AG04450 (cell line): ENCODE data around the gene PARD3B. TPM values are rescaled to one million over a fixed set of nuclear protein-coding genes. Genes with fewer than 3 reads are reported as not detected.

Experiments used
- CTCF ChIA-PET: fragments of 300-600, 350-600 bp; formaldehyde crosslinking; extraction: SDS; loops from one replicate; lab custom pipeline; 2022; ENCODE audit warnings: antibody characterized with exemption, inconsistent platforms; lab: Charles Lee
- POLR2A ChIA-PET: fragments of 350-600 bp; formaldehyde crosslinking; extraction: SDS; loops from one replicate; lab custom pipeline; 2021; ENCODE audit warnings: antibody characterized with exemption, inconsistent platforms; lab: Yijun Ruan, JAX
- DNase-seq: peaks from one replicate; pipeline ENCODE4 v3.0.0-alpha.2; 2011; ENCODE audit warnings: low read depth, low spot score
- H3K27ac ChIP-seq: one replicate; pipeline ENCODE4 v1.5.1; 2012; ENCODE audit warnings: low read depth, low read length, control low read depth
- H3K27me3 ChIP-seq: one replicate; pipeline ENCODE4 v1.6.0; 2012; ENCODE audit warnings: low read length; ENCODE audit not compliant: control insufficient read depth, insufficient read depth
- H3K4me3 ChIP-seq: 2 replicates; pipeline ENCODE4 v1.5.1; 2011; ENCODE audit warnings: mild to moderate bottlenecking, low read depth, low read length, control low read depth
- H3K9me3 ChIP-seq: 2 replicates; pipeline ENCODE4 v1.5.1; 2012; ENCODE audit warnings: low read length; ENCODE audit not compliant: control insufficient read depth, insufficient read depth
- polyA plus RNA-seq: library from polyadenylated mRNA; depleted of rRNA; stranded (reverse); fragments of >200 nt; gene quantifications from 2 replicates; pipeline ENCODE4 v1.2.3, GENCODE V29; 2011
- TF ChIP-seq, protein P1 (sequence below): IDR thresholded peaks from 2 replicates; pipeline ENCODE4 v1.5.1; 2011; ENCODE audit warnings: low read depth, low read length, control low read depth, inconsistent platforms

The PARD3B gene
- polyA plus RNA-seq, 1 experiment = 8.5 TPM

DNA sequence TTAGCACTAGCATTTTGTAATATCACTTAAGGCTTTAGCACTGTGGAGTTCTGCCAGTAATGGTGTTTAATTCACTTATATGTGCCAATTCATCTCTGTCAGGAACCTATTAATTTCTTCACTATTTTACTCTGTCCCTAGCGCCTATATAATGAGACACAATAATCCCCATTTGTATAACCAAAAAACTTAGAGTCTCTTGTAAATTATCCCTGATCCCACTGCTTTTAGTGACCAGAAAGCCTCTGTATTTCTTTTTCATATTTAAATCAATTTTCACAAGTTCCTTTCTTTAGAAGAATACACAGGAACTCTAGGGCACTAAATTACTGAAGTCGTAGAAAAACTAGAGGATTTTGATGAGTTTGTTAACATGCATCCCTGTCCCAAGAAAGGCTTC is 894.3 kb downstream of the PARD3B start:
- TF ChIP-seq, protein P1, sequence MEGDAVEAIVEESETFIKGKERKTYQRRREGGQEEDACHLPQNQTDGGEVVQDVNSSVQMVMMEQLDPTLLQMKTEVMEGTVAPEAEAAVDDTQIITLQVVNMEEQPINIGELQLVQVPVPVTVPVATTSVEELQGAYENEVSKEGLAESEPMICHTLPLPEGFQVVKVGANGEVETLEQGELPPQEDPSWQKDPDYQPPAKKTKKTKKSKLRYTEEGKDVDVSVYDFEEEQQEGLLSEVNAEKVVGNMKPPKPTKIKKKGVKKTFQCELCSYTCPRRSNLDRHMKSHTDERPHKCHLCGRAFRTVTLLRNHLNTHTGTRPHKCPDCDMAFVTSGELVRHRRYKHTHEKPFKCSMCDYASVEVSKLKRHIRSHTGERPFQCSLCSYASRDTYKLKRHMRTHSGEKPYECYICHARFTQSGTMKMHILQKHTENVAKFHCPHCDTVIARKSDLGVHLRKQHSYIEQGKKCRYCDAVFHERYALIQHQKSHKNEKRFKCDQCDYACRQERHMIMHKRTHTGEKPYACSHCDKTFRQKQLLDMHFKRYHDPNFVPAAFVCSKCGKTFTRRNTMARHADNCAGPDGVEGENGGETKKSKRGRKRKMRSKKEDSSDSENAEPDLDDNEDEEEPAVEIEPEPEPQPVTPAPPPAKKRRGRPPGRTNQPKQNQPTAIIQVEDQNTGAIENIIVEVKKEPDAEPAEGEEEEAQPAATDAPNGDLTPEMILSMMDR = no peak
- ChIA-PET CTCF (no interaction called here), POLR2A (no interaction called here)
- Histone ChIP-seq H3K4me3 (no peak overlapping the region), H3K27me3 (no peaks in the 10 kb centered on the region), H3K9me3 (peaks cover 2% of the 10 kb centered on the region; the same call in 1 of the 2 replicates), H3K27ac (no peak overlapping the region)
- DNase-seq = no peak

DNA sequence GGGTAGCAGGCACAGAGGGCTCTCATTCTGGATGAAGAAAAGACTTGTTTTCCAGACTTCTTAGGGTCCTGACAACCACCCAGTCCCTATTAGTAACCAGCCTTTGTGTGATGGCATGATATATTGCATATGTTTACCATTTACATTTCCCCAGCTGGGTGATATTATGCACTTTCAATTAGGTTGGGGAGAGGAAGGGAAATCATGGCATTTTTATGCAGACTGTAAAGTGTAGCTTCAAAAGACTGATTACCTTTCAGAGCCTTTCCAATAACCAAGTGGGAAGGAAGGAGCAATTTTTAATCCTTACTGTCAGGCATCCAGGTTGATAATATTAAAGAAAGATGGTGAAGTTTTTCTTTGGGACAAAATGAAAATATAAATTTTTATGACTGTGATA is 896.2 kb downstream of the PARD3B start:
- H3K9me3 ChIP-seq = peaks cover 2% of the 10 kb centered on the region; the same call in 1 of the 2 replicates
- TF ChIP-seq, protein P1 = no peak
- H3K27me3 ChIP-seq = no peaks in the 10 kb centered on the region
- DNase-seq = no peak
- H3K27ac ChIP-seq = no peak overlapping the region
- CTCF ChIA-PET = no interaction called here
- POLR2A ChIA-PET = no interaction called here
- H3K4me3 ChIP-seq = no peak overlapping the region

DNA sequence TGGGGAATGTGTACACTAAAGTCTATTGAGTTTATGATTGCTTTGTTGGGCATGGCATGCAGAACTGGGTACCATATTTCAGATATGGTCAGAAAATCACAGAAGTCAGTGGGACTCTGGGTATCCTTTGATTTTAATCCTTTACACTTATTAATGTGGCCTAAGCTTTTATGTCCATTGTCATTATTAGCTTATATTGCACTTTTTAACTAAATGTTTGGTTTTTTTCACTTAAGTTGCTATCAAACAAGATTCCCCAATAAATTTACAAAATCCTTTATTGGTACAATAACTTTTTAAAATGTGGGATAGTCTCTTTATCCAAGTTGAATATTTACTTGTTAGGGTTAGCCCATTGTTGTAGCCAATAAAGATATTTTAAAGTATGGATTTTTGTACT is 902.9 kb downstream of the PARD3B start:
- Histone ChIP-seq H3K27me3 (no peaks in the 10 kb centered on the region), H3K4me3 (no peak overlapping the region), H3K9me3 (peaks cover 2% of the 10 kb centered on the region; the same call in 1 of the 2 replicates), H3K27ac (no peak overlapping the region)
- CTCF ChIA-PET = interaction anchor here (0.7 kb wide), 1 partner anchor 721 kb away, joined by 3 read pairs; no protein-coding TSS in a partner anchor
- POLR2A ChIA-PET = no interaction called here
- DNase-seq = no peak
- TF ChIP-seq, protein P1 = no peak

DNA sequence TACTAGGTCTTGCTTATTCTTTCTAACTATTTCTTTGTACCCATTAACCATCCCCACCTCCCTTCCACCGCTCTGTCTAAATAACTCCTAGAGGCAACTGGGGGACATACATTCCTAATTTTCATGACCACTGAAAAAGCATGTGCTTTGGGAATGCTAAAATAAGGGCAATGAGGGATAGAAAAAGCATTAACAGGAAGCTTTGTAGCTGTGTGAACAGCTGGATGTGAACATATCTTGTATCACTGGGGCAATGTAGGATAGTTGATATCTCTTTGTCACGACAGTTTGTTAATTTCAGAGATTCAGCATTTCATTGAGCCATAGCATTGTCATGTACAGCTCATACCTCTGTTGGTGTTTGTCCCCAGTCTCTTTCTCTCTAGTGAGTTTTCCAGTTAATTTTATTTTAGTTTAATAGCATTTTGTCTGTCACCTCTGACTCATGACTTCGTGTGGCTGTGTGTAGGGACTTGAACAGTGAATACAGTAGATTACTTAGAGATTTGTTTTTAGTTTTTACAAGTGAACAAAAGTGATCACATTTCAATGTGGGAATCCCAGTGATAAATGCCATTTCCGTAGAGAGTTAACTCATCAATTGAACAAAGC is 906.7 kb downstream of the PARD3B start:
- TF ChIP-seq, protein P1 = no peak
- Histone ChIP-seq H3K4me3 (no peak overlapping the region), H3K9me3 (no peaks in the 10 kb centered on the region), H3K27me3 (no peaks in the 10 kb centered on the region), H3K27ac (no peak overlapping the region)
- no peak for DNase-seq
- ChIA-PET CTCF (no interaction called here), POLR2A (no interaction called here)

DNA sequence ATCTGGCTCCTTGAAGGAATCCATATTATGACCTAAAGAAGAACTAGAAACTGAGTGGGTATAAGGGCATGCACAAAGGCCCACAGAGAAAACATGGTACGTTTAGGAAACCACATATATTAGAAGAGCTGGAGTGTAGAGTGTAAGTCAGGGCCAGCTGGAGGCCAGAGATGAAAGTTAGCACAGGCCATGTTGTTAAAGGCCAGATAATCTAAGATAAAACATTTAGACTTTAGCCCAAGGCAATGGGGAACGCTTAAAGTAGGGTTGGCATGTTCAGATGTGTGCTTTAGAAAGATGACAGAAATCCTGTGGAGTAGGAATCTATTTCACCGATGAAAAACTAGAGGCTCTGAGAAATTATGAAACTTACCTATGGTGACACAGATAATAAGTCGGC is 907.9 kb downstream of the PARD3B start:
- no peak overlapping the region for H3K4me3 ChIP-seq
- ChIA-PET POLR2A (interaction anchor here (1.0 kb wide), 1 partner anchor 9 kb away, joined by 3 read pairs; no protein-coding TSS in a partner anchor), CTCF (no interaction called here)
- TF ChIP-seq, protein P1 = no peak
- DNase-seq = no peak
- H3K27ac ChIP-seq = no peak overlapping the region
- H3K9me3 ChIP-seq = no peaks in the 10 kb centered on the region
- no peaks in the 10 kb centered on the region for H3K27me3 ChIP-seq
